Ascending aorta (tissue), 2 donors: ENCODE results near the gene DKC1. TPM values are rescaled to one million over a fixed set of nuclear protein-coding genes. Genes with fewer than 3 reads are reported as not detected.

Experiments
- DNase-seq, 2 donors: peaks; one replicate each; pipeline ENCODE4 v3.0.0-alpha.2; 2019; ENCODE audit warnings: low spot score in 2 of 2
- H3K27ac ChIP-seq, 2 donors: fragments of 200-600 bp; sonication (generic); one replicate each; pipeline ENCODE4 v1.5.1; 2016 to 2017; ENCODE audit warnings: mild to moderate bottlenecking in 1 of 2
- H3K27me3 ChIP-seq: fragments of 200-600 bp; sonication (generic); one replicate; pipeline ENCODE4 v1.5.1; 2017
- H3K36me3 ChIP-seq, 2 donors: fragments of 200-600 bp; sonication (generic); one replicate each; pipeline ENCODE4 v1.5.1; 2016
- H3K4me1 ChIP-seq, 2 donors: fragments of 200-600 bp; sonication (generic); one replicate each; pipeline ENCODE4 v1.5.1; 2016 to 2017; ENCODE audit warnings: mild to moderate bottlenecking in 1 of 2
- H3K4me3 ChIP-seq, 2 donors: fragments of 200-600 bp; sonication (generic); one replicate each; pipeline ENCODE4 v1.5.1; 2016 to 2017; ENCODE audit warnings: mild to moderate bottlenecking in 1 of 2
- H3K9me3 ChIP-seq, 2 donors: fragments of 200-600 bp; sonication (generic); one replicate each; pipeline ENCODE4 v1.5.1; 2016
- intact Hi-C: fragments of 100-400 bp; cut with DNase I; formaldehyde crosslinking; loops from one replicate; pipeline ENCODE4 v1.15.1; 2023
- total RNA-seq: library from RNA; depleted of rRNA; stranded (reverse); fragments of >200 nt; gene quantifications from one replicate; pipeline ENCODE4 v1.1.0, GENCODE V29; 2016
- TF ChIP-seq, protein P1 (sequence below), 3 experiments: fragments of 200-600 bp in 2 of 3; fragments of 450-650 bp in 1 of 3; sonication (generic) in 2 of 3; IDR thresholded peaks; one replicate each; pipeline ENCODE4 v1.5.1; 2016 to 2019; ENCODE audit warnings: antibody characterized with exemption in 3 of 3, mild to moderate bottlenecking in 1 of 3, moderate library complexity in 1 of 3

The DKC1 gene
- total RNA-seq, 1 donor from 2014 or later: 3.4 TPM

DNA sequence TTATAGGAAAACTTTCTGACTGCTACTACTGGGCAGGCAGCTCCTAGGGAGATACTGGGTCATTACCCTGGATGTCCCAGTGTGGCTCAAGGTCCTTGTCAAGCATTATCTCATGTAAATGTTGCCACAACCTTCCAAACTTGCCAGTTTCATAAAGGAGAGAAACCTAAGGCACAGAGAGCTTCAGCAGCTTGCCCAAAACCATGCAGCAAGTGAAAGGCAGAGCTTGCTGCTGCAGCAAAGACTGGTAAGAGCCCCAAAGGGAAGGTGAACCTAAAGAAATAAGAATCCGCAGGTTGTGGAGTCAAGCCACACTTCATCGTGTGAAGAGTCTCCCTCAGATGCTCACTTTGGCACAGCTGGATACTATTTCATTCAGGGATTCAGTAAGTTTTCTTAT, 40.3 kb downstream of the DKC1 start:
- H3K36me3 ChIP-seq: no peaks in the 10 kb centered on the region
- H3K27me3 ChIP-seq: no peaks in the 10 kb centered on the region
- H3K27ac ChIP-seq: no peak overlapping the region
- intact Hi-C loops: no loop called here
- TF ChIP-seq, protein P1, sequence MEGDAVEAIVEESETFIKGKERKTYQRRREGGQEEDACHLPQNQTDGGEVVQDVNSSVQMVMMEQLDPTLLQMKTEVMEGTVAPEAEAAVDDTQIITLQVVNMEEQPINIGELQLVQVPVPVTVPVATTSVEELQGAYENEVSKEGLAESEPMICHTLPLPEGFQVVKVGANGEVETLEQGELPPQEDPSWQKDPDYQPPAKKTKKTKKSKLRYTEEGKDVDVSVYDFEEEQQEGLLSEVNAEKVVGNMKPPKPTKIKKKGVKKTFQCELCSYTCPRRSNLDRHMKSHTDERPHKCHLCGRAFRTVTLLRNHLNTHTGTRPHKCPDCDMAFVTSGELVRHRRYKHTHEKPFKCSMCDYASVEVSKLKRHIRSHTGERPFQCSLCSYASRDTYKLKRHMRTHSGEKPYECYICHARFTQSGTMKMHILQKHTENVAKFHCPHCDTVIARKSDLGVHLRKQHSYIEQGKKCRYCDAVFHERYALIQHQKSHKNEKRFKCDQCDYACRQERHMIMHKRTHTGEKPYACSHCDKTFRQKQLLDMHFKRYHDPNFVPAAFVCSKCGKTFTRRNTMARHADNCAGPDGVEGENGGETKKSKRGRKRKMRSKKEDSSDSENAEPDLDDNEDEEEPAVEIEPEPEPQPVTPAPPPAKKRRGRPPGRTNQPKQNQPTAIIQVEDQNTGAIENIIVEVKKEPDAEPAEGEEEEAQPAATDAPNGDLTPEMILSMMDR (IDR thresholded peaks at IDR 0.05): no peak
- no peaks in the 10 kb centered on the region for H3K9me3 ChIP-seq
- no peak overlapping the region for H3K4me3 ChIP-seq
- DNase-seq: no peak
- no peaks in the 10 kb centered on the region for H3K4me1 ChIP-seq

DNA sequence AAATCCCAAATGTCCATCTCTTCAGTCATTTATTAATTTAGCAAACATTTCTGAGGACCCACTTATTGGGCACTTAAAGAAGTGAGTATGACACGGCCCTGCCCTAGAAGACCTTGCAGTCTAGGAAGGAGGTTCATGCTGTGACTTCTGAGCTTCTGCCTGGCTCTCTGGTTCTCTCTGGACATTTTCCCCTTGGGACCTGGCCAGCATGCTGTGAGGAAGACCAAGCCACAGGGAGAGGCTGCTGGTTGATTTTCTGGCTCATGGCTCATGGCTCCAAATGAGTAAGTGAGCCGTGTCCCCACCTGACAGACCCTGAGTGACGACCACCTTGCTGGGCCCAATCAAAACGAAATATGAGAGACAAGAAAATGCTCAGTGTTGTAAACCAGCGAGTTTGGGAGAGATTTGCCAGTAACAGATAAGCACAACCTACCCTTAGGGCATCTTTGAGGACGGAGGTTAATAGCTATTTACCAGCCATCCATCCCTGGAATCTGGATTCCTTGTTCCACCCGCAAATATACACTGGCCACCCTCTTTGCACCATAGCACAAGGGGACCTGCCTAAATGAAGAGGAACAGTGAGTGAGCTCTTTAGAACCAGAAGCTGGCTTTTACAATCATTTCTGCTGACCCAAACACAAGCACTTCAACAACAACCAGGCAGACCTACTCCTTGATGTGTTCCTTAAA, 41.7 kb downstream of the DKC1 start:
- TF ChIP-seq, protein P1 (IDR thresholded peaks at IDR 0.05): no peak
- H3K4me3 ChIP-seq: peak overlapping the region; percentile 64 to 72
- H3K27ac ChIP-seq: peak overlapping the region; percentile 49 to 65
- no peaks in the 10 kb centered on the region for H3K4me1 ChIP-seq
- H3K9me3 ChIP-seq: no peaks in the 10 kb centered on the region
- H3K27me3 ChIP-seq: no peaks in the 10 kb centered on the region
- DNase-seq: no peak
- no peaks in the 10 kb centered on the region for H3K36me3 ChIP-seq
- intact Hi-C loops: no loop called here

DNA sequence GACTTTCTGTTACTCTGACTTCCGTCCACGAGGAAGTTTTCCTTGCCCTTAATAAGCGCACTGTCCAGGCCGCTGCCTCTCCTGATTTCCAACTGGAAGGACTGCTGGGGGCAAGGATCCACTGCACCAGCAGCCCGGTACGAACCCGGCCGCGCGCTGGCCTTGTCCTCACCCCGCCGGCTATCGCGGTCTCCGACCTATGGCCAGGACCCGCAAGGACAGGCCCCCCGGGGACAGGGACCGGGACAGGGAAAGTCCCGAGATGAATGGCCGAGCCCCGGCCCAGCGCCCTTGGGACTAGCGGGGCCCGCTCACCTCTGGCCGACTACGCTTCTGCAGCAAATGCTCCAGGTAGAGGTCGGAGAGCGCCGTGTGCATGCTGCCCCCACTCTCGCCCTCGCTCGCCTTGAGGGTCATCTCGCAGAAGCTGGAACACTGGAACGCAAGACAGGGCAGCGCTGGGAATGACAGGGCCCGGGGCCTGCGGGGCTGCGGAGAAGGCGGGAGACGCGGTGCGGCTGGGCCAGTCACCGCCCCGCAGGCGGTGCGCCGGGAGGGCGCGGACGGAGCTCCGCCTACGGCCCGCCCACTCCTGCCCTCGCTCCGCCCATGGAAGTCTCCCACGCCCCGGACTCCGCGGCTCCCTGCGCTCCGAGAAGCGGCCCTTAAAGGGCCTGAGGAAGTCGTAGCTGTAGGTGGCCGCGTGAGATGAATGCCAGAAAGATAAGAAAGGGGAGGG, 42.5 kb downstream of the DKC1 start, which contains the start of gene MPP1:
MPP1 (minus strand) TSS at position 529 of the 739 bp plus-strand sequence; CDS start at position 417, 112 bp downstream.
- peak within 1 kb of the TSS; percentile 59 to 65 for H3K27ac ChIP-seq
- DNase-seq: peak in 1 of 2 donors; percentile 81
- H3K27me3 ChIP-seq: no peaks in the 10 kb centered on the region
- TF ChIP-seq, protein P1 (IDR thresholded peaks at IDR 0.05): no peak
- peak within 1 kb of the TSS; percentile 64 to 72 for H3K4me3 ChIP-seq
- no peaks in the 10 kb centered on the region for H3K9me3 ChIP-seq
- H3K4me1 ChIP-seq: no peaks in the 10 kb centered on the region
- H3K36me3 ChIP-seq: no peaks in the 10 kb centered on the region
- intact Hi-C loops: loop anchor here (1.0 kb wide), 1 partner anchor 42 kb away; no protein-coding TSS in a partner anchor

DNA sequence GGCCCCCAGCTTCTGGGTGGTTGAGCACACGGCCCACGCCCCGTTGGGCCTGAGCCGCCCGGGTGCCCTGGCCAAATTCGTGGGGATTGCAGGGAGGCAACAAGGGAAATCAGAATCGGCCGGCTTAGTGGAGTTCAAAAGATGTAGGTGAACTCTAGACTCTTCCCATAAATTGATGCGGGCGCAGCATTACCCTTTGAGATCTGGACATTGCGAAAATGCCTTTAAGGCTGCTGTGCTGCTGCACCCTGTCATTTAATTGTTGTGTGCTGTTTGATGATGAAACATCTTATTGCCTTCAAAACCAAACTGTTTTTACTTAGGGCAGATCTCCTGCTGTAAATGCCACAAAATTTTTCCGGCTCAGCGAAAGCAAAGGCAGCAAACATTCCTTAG, 43.0 kb downstream of the DKC1 start:
- no peaks in the 10 kb centered on the region for H3K27me3 ChIP-seq
- no peaks in the 10 kb centered on the region for H3K9me3 ChIP-seq
- intact Hi-C loops: loop anchor here (1.0 kb wide), 1 partner anchor 42 kb away; no protein-coding TSS in a partner anchor
- TF ChIP-seq, protein P1 (IDR thresholded peaks at IDR 0.05): no peak
- H3K4me1 ChIP-seq: no peaks in the 10 kb centered on the region
- H3K4me3 ChIP-seq: peak overlapping the region; percentile 64 to 72
- no peak for DNase-seq
- no peaks in the 10 kb centered on the region for H3K36me3 ChIP-seq
- H3K27ac ChIP-seq: peak overlapping the region; percentile 59 to 65

DNA sequence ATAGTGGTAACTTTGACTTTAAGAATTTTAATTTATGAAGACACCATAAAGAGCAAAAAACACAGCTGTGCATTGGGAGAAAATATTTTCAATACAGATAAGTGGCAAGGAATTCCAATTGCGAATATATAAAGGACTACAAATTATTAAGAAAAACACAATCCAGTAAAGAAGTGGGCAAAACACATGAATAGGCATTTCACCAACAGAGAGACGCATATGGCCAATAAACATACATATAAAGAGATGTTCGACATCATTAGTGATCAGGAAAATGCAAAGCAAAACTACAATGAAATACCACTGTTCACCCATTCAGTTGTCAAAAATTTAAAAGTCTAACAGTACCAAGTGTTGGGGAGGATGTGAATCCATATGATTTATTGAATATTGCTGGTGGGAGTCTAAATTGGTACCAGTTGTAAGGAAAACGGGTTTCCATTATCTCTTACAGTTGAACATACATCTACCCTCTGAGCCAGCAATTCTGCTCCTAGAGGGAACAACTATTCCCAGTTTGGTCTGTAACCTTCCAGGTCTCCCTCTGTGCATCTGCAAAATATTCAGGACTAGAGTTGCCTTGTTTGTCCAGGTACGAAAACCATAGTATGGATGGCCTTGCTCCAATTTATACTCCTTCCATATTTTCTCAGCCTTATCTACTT, 44.3 kb downstream of the DKC1 start:
- TF ChIP-seq, protein P1 (IDR thresholded peaks at IDR 0.05): no peak
- H3K27me3 ChIP-seq: no peaks in the 10 kb centered on the region
- H3K9me3 ChIP-seq: no peaks in the 10 kb centered on the region
- no peak overlapping the region for H3K27ac ChIP-seq
- no peak overlapping the region for H3K4me3 ChIP-seq
- intact Hi-C loops: no loop called here
- DNase-seq: no peak
- no peaks in the 10 kb centered on the region for H3K4me1 ChIP-seq
- no peaks in the 10 kb centered on the region for H3K36me3 ChIP-seq
